ENCODE results near the gene HMOX2. TPM values are rescaled to one million over a fixed set of nuclear protein-coding genes. Genes with fewer than 3 reads are reported as not detected.

HMOX2 gene
- total RNA-seq, 1 experiment from 2014 or later, result 42.6 TPM

DNA sequence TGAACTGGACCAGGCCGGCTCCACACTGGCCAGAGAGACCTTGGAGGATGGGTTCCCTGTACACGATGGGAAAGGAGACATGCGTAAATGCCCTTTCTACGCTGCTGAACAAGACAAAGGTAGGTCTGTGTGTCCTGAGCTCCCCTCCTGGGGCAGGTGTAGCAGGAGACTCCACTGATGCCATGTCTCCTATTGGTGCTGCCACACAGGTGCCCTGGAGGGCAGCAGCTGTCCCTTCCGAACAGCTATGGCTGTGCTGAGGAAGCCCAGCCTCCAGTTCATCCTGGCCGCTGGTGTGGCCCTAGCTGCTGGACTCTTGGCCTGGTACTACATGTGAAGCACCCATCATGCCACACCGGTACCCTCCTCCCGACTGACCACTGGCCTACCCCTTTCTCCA is 33.2 kb downstream of the HMOX2 start (continued):
- TF ChIP-seq, protein P1, sequence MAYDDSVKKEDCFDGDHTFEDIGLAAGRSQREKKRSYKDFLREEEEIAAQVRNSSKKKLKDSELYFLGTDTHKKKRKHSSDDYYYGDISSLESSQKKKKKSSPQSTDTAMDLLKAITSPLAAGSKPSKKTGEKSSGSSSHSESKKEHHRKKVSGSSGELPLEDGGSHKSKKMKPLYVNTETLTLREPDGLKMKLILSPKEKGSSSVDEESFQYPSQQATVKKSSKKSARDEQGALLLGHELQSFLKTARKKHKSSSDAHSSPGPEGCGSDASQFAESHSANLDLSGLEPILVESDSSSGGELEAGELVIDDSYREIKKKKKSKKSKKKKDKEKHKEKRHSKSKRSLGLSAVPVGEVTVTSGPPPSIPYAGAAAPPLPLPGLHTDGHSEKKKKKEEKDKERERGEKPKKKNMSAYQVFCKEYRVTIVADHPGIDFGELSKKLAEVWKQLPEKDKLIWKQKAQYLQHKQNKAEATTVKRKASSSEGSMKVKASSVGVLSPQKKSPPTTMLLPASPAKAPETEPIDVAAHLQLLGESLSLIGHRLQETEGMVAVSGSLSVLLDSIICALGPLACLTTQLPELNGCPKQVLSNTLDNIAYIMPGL (CRISPR knock-in tag; IDR thresholded peaks at IDR 0.05), result no peak
- TF ChIP-seq HMGA2 (CRISPR knock-in tag; IDR thresholded peaks at IDR 0.05) (no peak), NR3C1 (CRISPR knock-in tag; conservative IDR thresholded peaks at IDR 0.05; ENCODE audit: low read depth) (no peak), ZNF671 (CRISPR knock-in tag; IDR thresholded peaks at IDR 0.05) (no peak), ZNF423 (CRISPR knock-in tag; IDR thresholded peaks at IDR 0.05) (no peak), TP53 (CRISPR knock-in tag; IDR thresholded peaks at IDR 0.05) (no peak)
- TF ChIP-seq, protein P2, sequence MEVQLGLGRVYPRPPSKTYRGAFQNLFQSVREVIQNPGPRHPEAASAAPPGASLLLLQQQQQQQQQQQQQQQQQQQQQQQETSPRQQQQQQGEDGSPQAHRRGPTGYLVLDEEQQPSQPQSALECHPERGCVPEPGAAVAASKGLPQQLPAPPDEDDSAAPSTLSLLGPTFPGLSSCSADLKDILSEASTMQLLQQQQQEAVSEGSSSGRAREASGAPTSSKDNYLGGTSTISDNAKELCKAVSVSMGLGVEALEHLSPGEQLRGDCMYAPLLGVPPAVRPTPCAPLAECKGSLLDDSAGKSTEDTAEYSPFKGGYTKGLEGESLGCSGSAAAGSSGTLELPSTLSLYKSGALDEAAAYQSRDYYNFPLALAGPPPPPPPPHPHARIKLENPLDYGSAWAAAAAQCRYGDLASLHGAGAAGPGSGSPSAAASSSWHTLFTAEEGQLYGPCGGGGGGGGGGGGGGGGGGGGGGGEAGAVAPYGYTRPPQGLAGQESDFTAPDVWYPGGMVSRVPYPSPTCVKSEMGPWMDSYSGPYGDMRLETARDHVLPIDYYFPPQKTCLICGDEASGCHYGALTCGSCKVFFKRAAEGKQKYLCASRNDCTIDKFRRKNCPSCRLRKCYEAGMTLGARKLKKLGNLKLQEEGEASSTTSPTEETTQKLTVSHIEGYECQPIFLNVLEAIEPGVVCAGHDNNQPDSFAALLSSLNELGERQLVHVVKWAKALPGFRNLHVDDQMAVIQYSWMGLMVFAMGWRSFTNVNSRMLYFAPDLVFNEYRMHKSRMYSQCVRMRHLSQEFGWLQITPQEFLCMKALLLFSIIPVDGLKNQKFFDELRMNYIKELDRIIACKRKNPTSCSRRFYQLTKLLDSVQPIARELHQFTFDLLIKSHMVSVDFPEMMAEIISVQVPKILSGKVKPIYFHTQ (CRISPR knock-in tag; IDR thresholded peaks at IDR 0.05), result no peak

DNA sequence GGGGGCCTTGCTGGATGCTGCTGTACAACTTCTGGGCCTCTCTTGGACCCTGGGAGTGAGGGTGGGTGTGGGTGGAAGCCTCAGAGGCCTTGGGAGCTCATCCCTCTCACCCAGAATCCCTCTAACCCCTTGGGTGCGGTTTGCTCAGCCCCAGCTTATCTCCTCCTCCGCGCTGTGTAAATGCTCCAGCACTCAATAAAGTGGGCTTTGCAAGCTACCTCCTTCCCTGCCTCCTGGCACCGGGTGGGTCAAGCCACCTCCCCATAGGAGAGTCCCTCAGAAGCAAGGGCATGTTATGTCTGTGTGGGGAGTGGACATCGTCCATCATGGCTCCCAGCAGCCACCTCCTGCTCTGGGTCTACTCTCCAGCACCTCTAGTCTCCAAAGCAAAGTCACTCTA is 33.9 kb downstream of the HMOX2 start:
- TF ChIP-seq SMAD3 (CRISPR knock-in tag; IDR thresholded peaks at IDR 0.05; ENCODE audit: borderline replicate concordance), result no peak
- TF ChIP-seq NR3C1 (CRISPR knock-in tag; conservative IDR thresholded peaks at IDR 0.05; ENCODE audit: low read depth), result no peak
- TF ChIP-seq NFATC4 (CRISPR knock-in tag; IDR thresholded peaks at IDR 0.05), result no peak
- no peak for TF ChIP-seq ZNF263 (CRISPR knock-in tag; IDR thresholded peaks at IDR 0.05; ENCODE audit: low read depth)
- TF ChIP-seq, protein P3, sequence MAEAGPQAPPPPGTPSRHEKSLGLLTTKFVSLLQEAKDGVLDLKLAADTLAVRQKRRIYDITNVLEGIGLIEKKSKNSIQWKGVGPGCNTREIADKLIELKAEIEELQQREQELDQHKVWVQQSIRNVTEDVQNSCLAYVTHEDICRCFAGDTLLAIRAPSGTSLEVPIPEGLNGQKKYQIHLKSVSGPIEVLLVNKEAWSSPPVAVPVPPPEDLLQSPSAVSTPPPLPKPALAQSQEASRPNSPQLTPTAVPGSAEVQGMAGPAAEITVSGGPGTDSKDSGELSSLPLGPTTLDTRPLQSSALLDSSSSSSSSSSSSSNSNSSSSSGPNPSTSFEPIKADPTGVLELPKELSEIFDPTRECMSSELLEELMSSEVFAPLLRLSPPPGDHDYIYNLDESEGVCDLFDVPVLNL (CRISPR knock-in tag; IDR thresholded peaks at IDR 0.05; ENCODE audit: borderline replicate concordance, low read depth), result no peak
- no peak for TF ChIP-seq ZNF232 (CRISPR knock-in tag; IDR thresholded peaks at IDR 0.05)
- no peak for TF ChIP-seq ZNF219 (CRISPR knock-in tag; IDR thresholded peaks at IDR 0.05; ENCODE audit: borderline replicate concordance)
- TF ChIP-seq OVOL2 (CRISPR knock-in tag; IDR thresholded peaks at IDR 0.05; ENCODE audit: borderline replicate concordance), result no peak
- TF ChIP-seq, protein P4, sequence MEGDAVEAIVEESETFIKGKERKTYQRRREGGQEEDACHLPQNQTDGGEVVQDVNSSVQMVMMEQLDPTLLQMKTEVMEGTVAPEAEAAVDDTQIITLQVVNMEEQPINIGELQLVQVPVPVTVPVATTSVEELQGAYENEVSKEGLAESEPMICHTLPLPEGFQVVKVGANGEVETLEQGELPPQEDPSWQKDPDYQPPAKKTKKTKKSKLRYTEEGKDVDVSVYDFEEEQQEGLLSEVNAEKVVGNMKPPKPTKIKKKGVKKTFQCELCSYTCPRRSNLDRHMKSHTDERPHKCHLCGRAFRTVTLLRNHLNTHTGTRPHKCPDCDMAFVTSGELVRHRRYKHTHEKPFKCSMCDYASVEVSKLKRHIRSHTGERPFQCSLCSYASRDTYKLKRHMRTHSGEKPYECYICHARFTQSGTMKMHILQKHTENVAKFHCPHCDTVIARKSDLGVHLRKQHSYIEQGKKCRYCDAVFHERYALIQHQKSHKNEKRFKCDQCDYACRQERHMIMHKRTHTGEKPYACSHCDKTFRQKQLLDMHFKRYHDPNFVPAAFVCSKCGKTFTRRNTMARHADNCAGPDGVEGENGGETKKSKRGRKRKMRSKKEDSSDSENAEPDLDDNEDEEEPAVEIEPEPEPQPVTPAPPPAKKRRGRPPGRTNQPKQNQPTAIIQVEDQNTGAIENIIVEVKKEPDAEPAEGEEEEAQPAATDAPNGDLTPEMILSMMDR (IDR thresholded peaks at IDR 0.05), result no peak
- no peak for TF ChIP-seq ZNF671 (CRISPR knock-in tag; IDR thresholded peaks at IDR 0.05)
- no peak for TF ChIP-seq ZNF138 (CRISPR knock-in tag; conservative IDR thresholded peaks at IDR 0.05)
- no peak for TF ChIP-seq NFE2L1 (CRISPR knock-in tag; IDR thresholded peaks at IDR 0.05)
- TF ChIP-seq TEAD1 (CRISPR knock-in tag; IDR thresholded peaks at IDR 0.05), result no peak
- TF ChIP-seq, protein P5, sequence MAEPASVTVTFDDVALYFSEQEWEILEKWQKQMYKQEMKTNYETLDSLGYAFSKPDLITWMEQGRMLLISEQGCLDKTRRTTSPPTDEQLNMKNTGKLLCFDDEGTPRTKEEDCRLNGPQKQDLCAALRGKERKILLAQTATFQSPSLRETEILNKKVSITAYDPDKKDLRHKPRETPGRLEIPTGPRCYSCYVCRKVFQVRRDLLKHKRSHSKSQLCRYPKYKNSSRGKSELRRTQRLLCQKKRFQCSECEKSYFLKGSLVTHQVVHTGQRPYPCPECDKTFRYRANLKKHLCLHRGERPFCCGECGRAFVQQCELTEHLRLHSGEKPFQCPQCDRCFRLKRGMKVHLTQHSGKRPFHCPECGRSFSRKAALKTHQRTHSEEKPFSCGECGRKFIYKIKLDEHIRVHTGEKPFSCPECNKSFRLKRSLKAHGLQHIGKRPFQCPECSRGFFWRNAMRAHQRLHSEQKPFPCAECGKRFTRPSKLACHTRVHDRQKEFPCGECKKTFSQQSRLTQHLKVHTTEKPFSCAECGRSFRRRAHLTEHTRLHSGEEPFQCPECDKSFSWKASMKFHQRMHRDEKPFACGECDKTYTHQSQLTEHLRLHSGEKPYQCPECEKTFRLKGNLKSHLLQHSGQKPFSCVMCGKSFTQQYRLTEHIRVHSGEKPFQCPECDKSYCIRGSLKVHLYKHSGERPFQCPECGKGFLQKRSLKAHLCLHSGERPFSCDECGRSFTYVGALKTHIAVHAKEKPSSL (CRISPR knock-in tag; conservative IDR thresholded peaks at IDR 0.05), result no peak
- no peak for TF ChIP-seq NFYB (CRISPR knock-in tag; conservative IDR thresholded peaks at IDR 0.05; ENCODE audit: low read depth)
- no peak overlapping the region; the same call in 1 of the 2 replicates for H3K27ac Mint-ChIP-seq
- peaks cover 12% of the 10 kb centered on the region for H3K36me3 Mint-ChIP-seq
- no peak overlapping the region for H3K4me3 Mint-ChIP-seq
- ChIA-PET POLR2A (no interaction called here), CTCF (interaction anchor here (1.1 to 1.4 kb wide), 2 partner anchors 39 to 65 kb away, joined by 5 to 7 read pairs; no protein-coding TSS in a partner anchor)
- no peak for ATAC-seq
- H3K9me3 Mint-ChIP-seq, result no peaks in the 10 kb centered on the region
- H3K4me1 Mint-ChIP-seq, result peaks cover 7% of the 10 kb centered on the region; the same call in 1 of the 2 replicates
- DNase-seq (ENCODE audit: low spot score), result no peak
- no peaks in the 10 kb centered on the region for H3K27me3 Mint-ChIP-seq (ENCODE audit: low read depth)

Data from WTC11 (cell line).